Kidney epithelial cell (primary cell): ENCODE results near the gene HS3ST3B1. TPM values are rescaled to one million over a fixed set of nuclear protein-coding genes. Genes with fewer than 3 reads are reported as not detected.

ENCODE experiments used
- DNase-seq: peaks from one replicate; pipeline ENCODE4 v3.0.0-alpha.2; 2010; ENCODE audit warnings: low read depth
- H3K27me3 ChIP-seq: 2 replicates; pipeline ENCODE4 v1.6.0; 2011; ENCODE audit warnings: low read length; ENCODE audit not compliant: control insufficient read depth, insufficient read depth
- H3K36me3 ChIP-seq: 2 replicates; pipeline ENCODE4 v1.5.1; 2011; ENCODE audit warnings: low read length; ENCODE audit not compliant: control insufficient read depth, insufficient read depth
- H3K4me3 ChIP-seq: 2 replicates; pipeline ENCODE4 v1.5.1; 2011; ENCODE audit warnings: low read depth, mild to moderate bottlenecking, control low read depth, low read length
- total RNA-seq: library from RNA; depleted of rRNA; stranded (reverse); fragments of >200 nt; gene quantifications from 2 replicates; pipeline ENCODE4 v1.2.3, GENCODE V29; 2015
- TF ChIP-seq, protein P1 (sequence below): IDR thresholded peaks from 2 replicates; pipeline ENCODE4 v1.5.1; 2011; ENCODE audit warnings: mild to moderate bottlenecking, moderate library complexity, low read length, control low read depth, inconsistent platforms; ENCODE audit not compliant: insufficient read depth, poor library complexity, severe bottlenecking

Gene HS3ST3B1
- total RNA-seq, 1 donor from 2014 or later, result 25.1 TPM

DNA sequence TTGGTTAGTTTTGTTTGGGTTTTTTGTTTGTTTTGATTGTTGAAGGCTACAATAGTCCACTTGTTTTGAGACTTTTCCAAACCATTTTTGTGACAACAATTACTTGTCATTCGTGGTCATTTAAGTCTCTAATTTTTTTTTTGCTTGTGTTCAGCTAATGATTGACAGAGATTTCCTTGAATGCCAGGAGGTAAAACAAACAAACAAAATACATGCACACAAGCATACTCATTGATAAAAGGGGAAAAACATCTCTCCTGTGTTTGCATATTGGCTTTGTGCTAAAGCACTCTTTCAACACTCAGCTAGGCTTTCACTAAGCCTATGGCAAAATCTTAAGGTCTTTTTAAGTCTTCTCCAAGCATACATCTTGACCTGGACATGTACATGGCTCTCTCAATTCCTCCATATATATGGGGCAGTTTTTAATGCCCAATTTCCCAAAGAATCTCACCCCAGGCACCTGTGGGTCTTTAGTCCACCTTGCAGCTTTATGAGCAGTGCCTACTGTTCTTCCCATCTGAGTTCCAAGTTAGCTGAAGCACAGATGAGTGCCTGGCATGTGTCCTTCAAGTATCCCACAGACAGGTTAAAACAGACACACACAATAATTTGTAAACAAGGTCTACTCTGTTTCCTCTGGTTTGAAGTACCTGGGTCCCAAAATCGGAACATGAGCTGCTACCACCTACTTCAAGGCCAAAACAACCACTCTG lies 24.2 kb upstream of the HS3ST3B1 start:
- H3K36me3 ChIP-seq, result no peaks in the 10 kb centered on the region
- DNase-seq, result no peak
- no peak overlapping the region for H3K4me3 ChIP-seq
- H3K27me3 ChIP-seq, result no peaks in the 10 kb centered on the region
- TF ChIP-seq, protein P1, sequence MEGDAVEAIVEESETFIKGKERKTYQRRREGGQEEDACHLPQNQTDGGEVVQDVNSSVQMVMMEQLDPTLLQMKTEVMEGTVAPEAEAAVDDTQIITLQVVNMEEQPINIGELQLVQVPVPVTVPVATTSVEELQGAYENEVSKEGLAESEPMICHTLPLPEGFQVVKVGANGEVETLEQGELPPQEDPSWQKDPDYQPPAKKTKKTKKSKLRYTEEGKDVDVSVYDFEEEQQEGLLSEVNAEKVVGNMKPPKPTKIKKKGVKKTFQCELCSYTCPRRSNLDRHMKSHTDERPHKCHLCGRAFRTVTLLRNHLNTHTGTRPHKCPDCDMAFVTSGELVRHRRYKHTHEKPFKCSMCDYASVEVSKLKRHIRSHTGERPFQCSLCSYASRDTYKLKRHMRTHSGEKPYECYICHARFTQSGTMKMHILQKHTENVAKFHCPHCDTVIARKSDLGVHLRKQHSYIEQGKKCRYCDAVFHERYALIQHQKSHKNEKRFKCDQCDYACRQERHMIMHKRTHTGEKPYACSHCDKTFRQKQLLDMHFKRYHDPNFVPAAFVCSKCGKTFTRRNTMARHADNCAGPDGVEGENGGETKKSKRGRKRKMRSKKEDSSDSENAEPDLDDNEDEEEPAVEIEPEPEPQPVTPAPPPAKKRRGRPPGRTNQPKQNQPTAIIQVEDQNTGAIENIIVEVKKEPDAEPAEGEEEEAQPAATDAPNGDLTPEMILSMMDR, result no peak

DNA sequence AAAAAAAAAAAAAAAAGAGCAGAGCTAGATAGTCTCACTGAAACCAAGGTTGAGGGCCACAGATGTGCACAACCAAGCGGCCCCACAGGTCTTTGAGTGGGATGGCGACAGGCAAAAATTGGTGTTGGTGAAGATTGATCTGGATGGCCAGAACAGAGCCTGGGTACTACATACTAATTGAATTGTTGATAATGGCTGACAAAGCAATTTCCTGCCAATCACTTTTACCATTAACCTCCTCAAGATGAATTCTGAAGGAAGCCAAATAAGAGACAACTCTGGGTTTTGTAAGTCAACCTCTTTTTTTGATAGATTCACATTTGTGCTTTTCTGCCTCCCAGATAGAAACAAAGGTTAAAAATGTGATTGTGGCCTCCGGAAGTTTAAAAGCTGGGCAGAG lies 19.4 kb upstream of the HS3ST3B1 start:
- Histone ChIP-seq H3K27me3 (no peaks in the 10 kb centered on the region), H3K4me3 (no peak overlapping the region), H3K36me3 (no peaks in the 10 kb centered on the region)
- TF ChIP-seq, protein P1, result no peak
- no peak for DNase-seq

- Histone ChIP-seq H3K4me3 (no peak overlapping the region), H3K27me3 (no peaks in the 10 kb centered on the region), H3K36me3 (no peaks in the 10 kb centered on the region)
- TF ChIP-seq, protein P1, result no peak
- DNase-seq, result no peak
Observed at GRCh38 chr17:14282726-14283125, 18.2 kb upstream of the HS3ST3B1 start.

DNA sequence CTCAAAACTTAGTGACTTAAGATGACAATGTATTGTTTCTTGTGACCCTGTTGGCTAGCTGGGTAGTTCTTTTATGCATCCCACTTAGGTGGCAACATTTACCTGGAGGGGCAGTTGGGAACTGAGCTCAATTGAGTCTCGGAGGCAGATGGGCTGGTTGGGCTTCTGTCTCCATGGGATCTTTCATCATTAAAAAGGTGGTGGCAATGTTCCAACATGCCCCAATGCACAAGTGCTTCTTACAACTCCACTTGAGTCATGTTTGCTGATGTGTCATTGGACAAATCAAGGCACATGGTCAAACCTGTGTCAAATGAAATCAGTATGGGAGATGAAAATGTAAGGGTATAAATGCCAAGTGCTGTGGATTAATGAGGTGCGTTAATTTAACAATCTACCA lies 11.7 kb upstream of the HS3ST3B1 start:
- H3K4me3 ChIP-seq, result no peak overlapping the region
- TF ChIP-seq, protein P1, result no peak
- no peaks in the 10 kb centered on the region for H3K27me3 ChIP-seq
- H3K36me3 ChIP-seq, result no peaks in the 10 kb centered on the region
- DNase-seq, result no peak

DNA sequence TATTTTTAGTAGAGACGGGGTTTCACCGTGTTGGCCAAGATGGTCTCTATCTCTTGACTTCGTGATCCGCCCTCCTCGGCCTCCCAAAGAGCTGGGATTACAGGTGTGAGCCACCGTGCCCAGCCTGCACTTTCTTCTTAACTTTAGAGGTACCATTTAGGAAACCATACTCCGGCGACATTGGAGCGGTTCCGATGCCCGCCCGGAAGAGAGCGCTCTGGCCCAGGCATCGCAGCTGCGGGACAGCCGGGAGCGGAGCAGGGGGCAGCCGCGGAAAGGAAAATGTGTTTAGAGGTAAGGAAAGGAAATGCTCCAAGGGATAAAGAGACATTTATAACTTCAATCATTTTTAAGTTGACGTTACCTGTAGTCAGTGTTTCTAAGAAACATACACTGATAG lies 6.0 kb upstream of the HS3ST3B1 start:
- DNase-seq, result no peak
- Histone ChIP-seq H3K27me3 (peaks cover 5% of the 10 kb centered on the region), H3K36me3 (no peaks in the 10 kb centered on the region), H3K4me3 (no peak overlapping the region)
- TF ChIP-seq, protein P1, result no peak

- no peaks in the 10 kb centered on the region for H3K36me3 ChIP-seq
- no peak overlapping the region for H3K4me3 ChIP-seq
- TF ChIP-seq, protein P1, result no peak
- peaks cover 5% of the 10 kb centered on the region for H3K27me3 ChIP-seq
- no peak for DNase-seq
Observed at GRCh38 chr17:14295676-14296075, 5.2 kb upstream of the HS3ST3B1 start.
